Neural cell (in vitro differentiated cells): ENCODE measurements around the gene SLC25A21. TPM values are rescaled to one million over a fixed set of nuclear protein-coding genes. Genes with fewer than 3 reads are reported as not detected.
"Not testable (repeated sequence)": the region's sequence is repeated elsewhere in the genome, so short reads cannot be mapped to it uniquely, and the experiment has no call there.

ENCODE experiments used
- H2AFZ ChIP-seq: fragments of 200-600, 300-800 bp; sonication (generic), shearing (Covaris generic); 2 replicates; pipeline ENCODE4 v1.6.0; 2014; ENCODE audit warnings: low read depth, mild to moderate bottlenecking, antibody characterized with exemption, low read length, moderate library complexity
- H3F3A ChIP-seq: fragments of 200-600 bp; shearing (Covaris generic); 2 replicates; pipeline ENCODE4 v1.6.1; 2016; ENCODE audit warnings: mild to moderate bottlenecking, moderate library complexity, mixed read lengths, antibody characterized with exemption, low read length; ENCODE audit not compliant: insufficient read depth, poor library complexity, severe bottlenecking
- H3K27ac ChIP-seq: fragments of 200-600, 300-800 bp; sonication (generic), shearing (Covaris generic); 2 replicates; pipeline ENCODE4 v1.5.1; 2014; ENCODE audit warnings: mild to moderate bottlenecking, low read length, moderate library complexity
- H3K27me3 ChIP-seq: fragments of 300-800, 200-600 bp; sonication (generic), shearing (Covaris generic); 2 replicates; pipeline ENCODE4 v1.6.0; 2014; ENCODE audit warnings: mild to moderate bottlenecking, low read depth, low read length, moderate library complexity; ENCODE audit not compliant: insufficient read depth
- H3K36me3 ChIP-seq: fragments of 300-800, 200-600 bp; sonication (generic), shearing (Covaris generic); 2 replicates; pipeline ENCODE4 v1.5.1; 2014; ENCODE audit warnings: mild to moderate bottlenecking, antibody characterized with exemption, low read length, moderate library complexity; ENCODE audit not compliant: insufficient read depth
- H3K4me2 ChIP-seq: fragments of 300-800, 200-600 bp; sonication (generic), shearing (Covaris generic); 2 replicates; pipeline ENCODE4 v1.6.0; 2014; ENCODE audit warnings: mild to moderate bottlenecking, low read length
- H3K4me3 ChIP-seq: fragments of 300-800, 200-600 bp; sonication (generic), shearing (Covaris generic); 2 replicates; pipeline ENCODE4 v1.5.1; 2014; ENCODE audit warnings: mild to moderate bottlenecking, low read length, moderate library complexity
- H3K79me2 ChIP-seq: fragments of 200-600 bp; shearing (Covaris generic); replicated peaks from 2 replicates; pipeline ENCODE4 v1.6.0; 2014; ENCODE audit warnings: mild to moderate bottlenecking, low read length, moderate library complexity; ENCODE audit not compliant: insufficient read depth
- H3K9ac ChIP-seq: fragments of 300-800, 200-600 bp; sonication (generic), shearing (Covaris generic); 2 replicates; pipeline ENCODE4 v1.6.1; 2016; ENCODE audit warnings: mild to moderate bottlenecking, low read length, mixed read lengths
- H3K9me2 ChIP-seq: fragments of 200-600 bp; shearing (Covaris generic); 2 replicates; pipeline ENCODE4 v1.6.1; 2016; ENCODE audit warnings: mild to moderate bottlenecking, low read length, mixed read lengths; ENCODE audit not compliant: insufficient read depth
- H3K9me3 ChIP-seq: fragments of 200-600, 300-800 bp; sonication (generic), shearing (Covaris generic); 2 replicates; pipeline ENCODE4 v1.6.1; 2016; ENCODE audit warnings: mild to moderate bottlenecking, mixed run types, low read length, moderate library complexity, mixed read lengths
- H4K20me1 ChIP-seq: fragments of 200-600 bp; shearing (Covaris generic); 2 replicates; pipeline ENCODE4 v1.6.1; 2016; ENCODE audit warnings: mild to moderate bottlenecking, mixed run types; ENCODE audit not compliant: insufficient read depth
- CTCF ChIP-seq: fragments of 450-650 bp; IDR thresholded peaks from 2 replicates; pipeline ENCODE4 v1.5.1; 2014; ENCODE audit warnings: antibody characterized with exemption, mild to moderate bottlenecking, moderate library complexity; ENCODE audit not compliant: poor library complexity, severe bottlenecking
- EP300 ChIP-seq: fragments of 450-650 bp; conservative IDR thresholded peaks from 2 replicates; pipeline ENCODE4 v1.6.1; 2014; ENCODE audit warnings: antibody characterized with exemption, mild to moderate bottlenecking, moderate library complexity; ENCODE audit not compliant: poor library complexity, severe bottlenecking
- EZH2 ChIP-seq: fragments of 200-600, 300-800 bp; shearing (Covaris generic), sonication (generic); IDR thresholded peaks from 2 replicates; pipeline ENCODE4 v1.6.1; 2014; ENCODE audit warnings: antibody characterized with exemption, low read length, borderline replicate concordance, mild to moderate bottlenecking; ENCODE audit not compliant: insufficient read depth, poor library complexity, severe bottlenecking
- MXI1 ChIP-seq: fragments of 450-650 bp; conservative IDR thresholded peaks from 2 replicates; pipeline ENCODE4 v1.6.1; 2014; ENCODE audit warnings: antibody characterized with exemption, mild to moderate bottlenecking; ENCODE audit not compliant: poor library complexity, severe bottlenecking
- POLR2AphosphoS5 ChIP-seq: IDR thresholded peaks from 2 replicates; pipeline ENCODE4 v1.6.1; 2012
- RAD21 ChIP-seq: fragments of 450-650 bp; conservative IDR thresholded peaks from 2 replicates; pipeline ENCODE4 v1.6.1; 2014; ENCODE audit warnings: antibody characterized with exemption, mild to moderate bottlenecking, moderate library complexity
- REST ChIP-seq: IDR thresholded peaks from 2 replicates; pipeline ENCODE4 v1.6.1; 2012; ENCODE audit warnings: borderline replicate concordance
- SMC3 ChIP-seq: fragments of 450-650 bp; conservative IDR thresholded peaks from 2 replicates; pipeline ENCODE4 v1.6.1; 2014; ENCODE audit warnings: antibody characterized with exemption, mild to moderate bottlenecking, moderate library complexity; ENCODE audit not compliant: poor library complexity
- TAF1 ChIP-seq: IDR thresholded peaks from 2 replicates; pipeline ENCODE4 v1.6.1; 2012; ENCODE audit warnings: low read depth
- polyA plus RNA-seq: library from polyadenylated mRNA; depleted of rRNA; stranded (reverse); fragments of >200 nt; gene quantifications from 2 replicates; pipeline ENCODE4 v1.2.3, GENCODE V29; 2014

The SLC25A21 gene
- polyA plus RNA-seq, 1 donor from 2014 or later: 0.35 TPM

- Histone ChIP-seq H3K27me3 (no peaks in the 10 kb centered on the region), H3K4me2 (no peak overlapping the region), H3K9me2 (no peaks in the 10 kb centered on the region), H4K20me1 (no peaks in the 10 kb centered on the region), H3K4me3 (no peak overlapping the region), H3K27ac (no peak overlapping the region), H3F3A (no peaks in the 10 kb centered on the region), H3K36me3 (no peaks in the 10 kb centered on the region), H3K9ac (no peak overlapping the region), H2AFZ (no peak overlapping the region), H3K79me2 (no peaks in the 10 kb centered on the region), H3K9me3 (no peaks in the 10 kb centered on the region)
- TF ChIP-seq EP300 (no peak), POLR2AphosphoS5 (no peak), SMC3 (no peak), CTCF (no peak), RAD21 (no peak), MXI1 (no peak), EZH2 (no peak), REST (no peak), TAF1 (no peak)
These were observed 13.3 kb upstream of the SLC25A21 start for GRCh38 chr14:37185670-37186069.

GRCh38 chr14:37184520-37184919 lies 12.1 kb upstream of the SLC25A21 start:
- not testable (repeated sequence) for H2AFZ ChIP-seq, H3K9me2 ChIP-seq, H3K4me2 ChIP-seq

GRCh38 chr14:37181441-37181840 lies 9.0 kb upstream of the SLC25A21 start:
- H3K36me3 ChIP-seq: no peaks in the 10 kb centered on the region
- H3K27ac ChIP-seq: no peak overlapping the region
- H3K27me3 ChIP-seq: no peaks in the 10 kb centered on the region
- H3F3A ChIP-seq: no peaks in the 10 kb centered on the region
- H2AFZ ChIP-seq: no peak overlapping the region
- H3K79me2 ChIP-seq: no peaks in the 10 kb centered on the region
- H3K4me3 ChIP-seq: no peak overlapping the region
- H3K9ac ChIP-seq: no peak overlapping the region
- H3K9me2 ChIP-seq: no peaks in the 10 kb centered on the region
- no peaks in the 10 kb centered on the region for H3K9me3 ChIP-seq
- no peaks in the 10 kb centered on the region for H4K20me1 ChIP-seq
- no peak overlapping the region for H3K4me2 ChIP-seq
- TF ChIP-seq EP300: no peak
- no peak for TF ChIP-seq TAF1
- TF ChIP-seq MXI1: no peak
- TF ChIP-seq SMC3: no peak
- TF ChIP-seq CTCF: no peak
- TF ChIP-seq REST: no peak
- TF ChIP-seq EZH2: no peak
- no peak for TF ChIP-seq RAD21
- TF ChIP-seq POLR2AphosphoS5: no peak

More at GRCh38 chr14:37184520-37184919, 12.1 kb upstream of the SLC25A21 start:
- not testable (repeated sequence) for H3F3A ChIP-seq, H3K27ac ChIP-seq, H3K27me3 ChIP-seq, H3K36me3 ChIP-seq, H3K9me3 ChIP-seq, H3K9ac ChIP-seq, H3K79me2 ChIP-seq, H3K4me3 ChIP-seq, H4K20me1 ChIP-seq
